Endothelial cell of umbilical vein (primary cell): ENCODE results near the gene MIEN1. TPM values are rescaled to one million over a fixed set of nuclear protein-coding genes. Genes with fewer than 3 reads are reported as not detected.

Experiments used
- BruUV-seq: library from RNA; stranded (reverse); fragments of 400-500 nt; replicated peaks from 2 replicates; lab custom pipeline; 2021; lab: Mats Ljungman, UMichigan
- CTCF ChIA-PET: fragments of 300-600, 350-600 bp; sonication (Branson Sonifier 250); formaldehyde crosslinking; loops from one replicate; lab custom pipeline; 2021; ENCODE audit warnings: antibody characterized with exemption, inconsistent platforms; lab: Charles Lee
- POLR2A ChIA-PET: fragments of 300-600, 350-600 bp; sonication (Branson Sonifier 250); formaldehyde crosslinking; loops from one replicate; lab custom pipeline; 2021; ENCODE audit warnings: antibody characterized with exemption, inconsistent platforms; lab: Charles Lee
- DNase-seq: peaks from one replicate; pipeline ENCODE4 v3.0.0-alpha.2; 2011; ENCODE audit warnings: low read depth, low spot score
- FAIRE-seq: peaks from 2 replicates; lab custom pipeline; 2011; peaks lifted over from hg19 to GRCh38; lab: Jason Lieb, UNC
- H2AFZ ChIP-seq: 2 replicates; pipeline ENCODE4 v1.6.0; 2012; ENCODE audit warnings: low read depth, low read length, control low read depth, inconsistent platforms
- H3K27ac ChIP-seq: 2 replicates; pipeline ENCODE4 v1.5.1; 2011; ENCODE audit warnings: low read depth, mild to moderate bottlenecking, control low read depth, low read length, moderate library complexity; ENCODE audit not compliant: insufficient read depth
- H3K27me3 ChIP-seq, 2 experiments: 2 replicates each; pipeline versions ENCODE4 v1.6.0 to v1.6.1; 2011; ENCODE audit warnings: low read length in 2 of 2, mixed read lengths in 1 of 2; ENCODE audit not compliant: control insufficient read depth in 2 of 2, insufficient read depth in 2 of 2
- H3K36me3 ChIP-seq, 2 experiments: 2 replicates in 1 of 2; 3 replicates in 1 of 2; pipeline ENCODE4 v1.5.1; 2011; ENCODE audit warnings: low read length in 2 of 2, mild to moderate bottlenecking in 1 of 2, moderate library complexity in 1 of 2; ENCODE audit not compliant: control insufficient read depth in 2 of 2, insufficient read depth in 2 of 2; ENCODE audit errors: extremely low read depth in 1 of 2
- H3K4me1 ChIP-seq: 3 replicates; pipeline ENCODE4 v1.5.1; 2011; ENCODE audit warnings: mild to moderate bottlenecking, low read length; ENCODE audit not compliant: control insufficient read depth, insufficient read depth; ENCODE audit errors: extremely low read depth
- H3K4me2 ChIP-seq: 2 replicates; pipeline ENCODE4 v1.6.1; 2011; ENCODE audit warnings: low read length, control low read depth, mixed read lengths; ENCODE audit not compliant: insufficient read depth
- H3K4me3 ChIP-seq, 3 experiments: fragments of 200-600 bp in 1 of 3; sonication (generic), shearing (Covaris generic) in 1 of 3; replicated peaks in 1 of 3; 2 replicates each; pipeline ENCODE4 v1.5.1; 2011 to 2016; ENCODE audit warnings: control low read depth in 3 of 3, low read length in 3 of 3, mild to moderate bottlenecking in 2 of 3, inconsistent platforms in 1 of 3, low read depth in 1 of 3, moderate library complexity in 1 of 3; ENCODE audit not compliant: insufficient read depth in 1 of 3
- H3K79me2 ChIP-seq: 2 replicates; pipeline ENCODE4 v1.6.0; 2012; ENCODE audit warnings: low read length, inconsistent platforms; ENCODE audit not compliant: control insufficient read depth, insufficient read depth
- H3K9ac ChIP-seq: replicated peaks from 2 replicates; pipeline ENCODE3; 2011; ENCODE audit warnings: low read length, control low read depth; ENCODE audit not compliant: insufficient read depth; ENCODE audit errors: extremely low read depth
- H3K9me1 ChIP-seq: replicated peaks from 3 replicates; pipeline ENCODE4 v1.6.0; 2011; ENCODE audit warnings: mild to moderate bottlenecking, low read length; ENCODE audit not compliant: control insufficient read depth, insufficient read depth; ENCODE audit errors: extremely low read depth
- H3K9me3 ChIP-seq: replicated peaks from 2 replicates; pipeline ENCODE4 v1.5.1; 2012; ENCODE audit warnings: low read length, inconsistent platforms; ENCODE audit not compliant: control insufficient read depth, insufficient read depth
- H4K20me1 ChIP-seq: replicated peaks from 2 replicates; pipeline ENCODE3; 2011; ENCODE audit warnings: mild to moderate bottlenecking, low read length; ENCODE audit not compliant: control insufficient read depth, insufficient read depth; ENCODE audit errors: extremely low read depth
- EZH2 ChIP-seq: IDR thresholded peaks from 2 replicates; pipeline ENCODE4 v1.6.1; 2012; ENCODE audit warnings: borderline replicate concordance, low read depth, mild to moderate bottlenecking, moderate library complexity, low read length, inconsistent platforms; ENCODE audit not compliant: severe bottlenecking
- FOS ChIP-seq: IDR thresholded peaks from 2 replicates; pipeline ENCODE4 v1.6.1; 2011; ENCODE audit warnings: mild to moderate bottlenecking, low read length, moderate library complexity, borderline replicate concordance; ENCODE audit not compliant: insufficient read depth
- GATA2 ChIP-seq: IDR thresholded peaks from 2 replicates; pipeline ENCODE4 v1.7.0; 2011; ENCODE audit warnings: low read depth, mild to moderate bottlenecking, moderate library complexity, mixed read lengths, low read length; ENCODE audit not compliant: insufficient read length, insufficient read depth
- JUN ChIP-seq: IDR thresholded peaks from 2 replicates; pipeline ENCODE4 v1.6.1; 2011; ENCODE audit warnings: borderline replicate concordance, low read depth; ENCODE audit not compliant: insufficient read length, insufficient read depth
- MYC ChIP-seq: IDR thresholded peaks from one replicate; pipeline ENCODE4 v1.6.1; 2011; ENCODE audit warnings: mild to moderate bottlenecking, low read depth, low read length
- POLR2A ChIP-seq: IDR thresholded peaks from 2 replicates; pipeline ENCODE4 v1.6.1; 2012; ENCODE audit warnings: low read depth, mild to moderate bottlenecking, control low read depth, low read length
- POLR2AphosphoS5 ChIP-seq: IDR thresholded peaks from 2 replicates; pipeline ENCODE4 v1.6.1; 2012; ENCODE audit warnings: low read depth, mild to moderate bottlenecking, control low read depth, low read length, moderate library complexity; ENCODE audit not compliant: insufficient read depth
- dilution Hi-C: fragments of 300-500 bp; cut with MboI; formaldehyde crosslinking; loops from one replicate; pipeline ENCODE4 v1.15.0; 2019; ENCODE audit warnings: low sequenced_read_pairs; ENCODE audit not compliant: extremely low pct_ligation_motif_present
- intact Hi-C: fragments of 100-400 bp; cut with micrococcal nuclease; formaldehyde crosslinking; loops from one replicate; pipeline ENCODE4 v1.10.0; 2022
- polyA plus RNA-seq, 4 experiments: library from polyadenylated mRNA; depleted of rRNA in 3 of 4; stranded (reverse) in 3 of 4; unstranded in 1 of 4; fragments of >200 nt; gene quantifications; 2 replicates each; pipeline versions ENCODE4 v1.2.1 to v1.2.3, GENCODE V29; 2011 to 2012; ENCODE audit warnings: missing spikeins in 1 of 4
- total RNA-seq: library from RNA; stranded (reverse); gene quantifications from 2 replicates; pipeline ENCODE4 v1.2.3, GENCODE V29; 2021
- TF ChIP-seq, protein P1 (sequence below), 2 donors: IDR thresholded peaks; 1 replicate in 1 of 2; 2 replicates in 1 of 2; pipeline ENCODE4 v1.5.1; 2011; ENCODE audit warnings: low read length in 2 of 2, mild to moderate bottlenecking in 2 of 2, moderate library complexity in 2 of 2, control low read depth in 1 of 2, inconsistent platforms in 1 of 2, low read depth in 1 of 2; ENCODE audit not compliant: insufficient read depth in 1 of 2; ENCODE audit errors: extremely low read depth in 1 of 2
- TF ChIP-seq, protein P2 (sequence below): IDR thresholded peaks from 2 replicates; pipeline ENCODE4 v1.6.1; 2011; ENCODE audit not compliant: insufficient read depth, insufficient read length

The MIEN1 gene
- total and polyA plus RNA-seq, 2 donors (not counting 3 experiments of a cell fraction or from before 2014, with no cell fraction given), result 42.4 to 74.5 TPM

DNA sequence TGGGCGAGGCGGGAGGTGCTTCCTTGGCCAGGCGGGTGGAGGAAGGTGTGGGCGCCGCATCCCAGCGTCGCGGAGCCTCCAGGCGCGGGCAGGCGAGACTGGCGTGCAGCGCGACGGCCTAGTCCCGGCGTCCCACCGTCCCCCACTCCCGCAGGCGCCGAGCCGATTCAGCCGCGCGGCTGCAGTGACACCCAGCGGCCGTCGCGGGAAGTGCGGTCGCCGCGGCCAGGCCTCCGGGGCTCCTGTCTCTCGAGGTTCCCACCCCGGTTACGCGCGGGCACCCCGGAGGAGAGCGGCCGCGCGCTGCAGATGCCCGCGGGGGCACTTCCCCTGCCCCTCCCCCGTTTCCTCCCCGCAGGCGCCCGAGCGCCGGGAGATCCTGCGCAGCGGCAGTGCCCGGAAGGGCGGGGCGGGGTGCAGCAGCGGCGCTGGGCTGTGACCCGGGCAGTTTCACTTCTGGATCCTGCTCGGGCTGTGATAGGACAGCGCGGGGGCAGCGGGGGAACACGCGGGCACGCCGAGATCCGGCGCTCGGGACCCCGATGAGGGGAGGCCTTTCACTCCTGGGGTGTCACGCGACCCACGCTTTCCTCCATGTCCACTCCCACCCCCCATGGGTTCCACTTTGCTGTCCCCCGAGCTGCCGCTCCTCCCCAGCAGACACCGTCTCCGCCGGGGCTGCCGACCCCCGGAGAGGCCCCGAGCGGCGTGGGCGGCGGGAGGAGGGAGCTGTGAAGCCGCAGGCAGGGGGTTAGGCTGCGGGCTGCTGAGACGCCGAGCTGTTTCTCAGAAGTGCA is 24.0 kb upstream of the MIEN1 start:
- H3K4me3 ChIP-seq, result peak overlapping the region; percentile 54 to 71 (median 60)
- H4K20me1 ChIP-seq, result no peaks in the 10 kb centered on the region
- peak; percentile 69 for DNase-seq
- H3K9ac ChIP-seq, result peak overlapping the region; percentile 25
- ChIA-PET CTCF (interaction anchor here (0.6 to 4.9 kb wide), 9 partner anchors 24 to 207 kb away, joined by 3 to 84 read pairs (median 8); partner anchors contain the start of genes ERBB2 and MIEN1), POLR2A (no interaction called here)
- H3K9me1 ChIP-seq, result no peaks in the 10 kb centered on the region
- H3K4me2 ChIP-seq, result peak overlapping the region; percentile 48
- peaks cover 9% of the 10 kb centered on the region for H3K4me1 ChIP-seq
- H3K79me2 ChIP-seq, result no peaks in the 10 kb centered on the region
- TF ChIP-seq, protein P1, sequence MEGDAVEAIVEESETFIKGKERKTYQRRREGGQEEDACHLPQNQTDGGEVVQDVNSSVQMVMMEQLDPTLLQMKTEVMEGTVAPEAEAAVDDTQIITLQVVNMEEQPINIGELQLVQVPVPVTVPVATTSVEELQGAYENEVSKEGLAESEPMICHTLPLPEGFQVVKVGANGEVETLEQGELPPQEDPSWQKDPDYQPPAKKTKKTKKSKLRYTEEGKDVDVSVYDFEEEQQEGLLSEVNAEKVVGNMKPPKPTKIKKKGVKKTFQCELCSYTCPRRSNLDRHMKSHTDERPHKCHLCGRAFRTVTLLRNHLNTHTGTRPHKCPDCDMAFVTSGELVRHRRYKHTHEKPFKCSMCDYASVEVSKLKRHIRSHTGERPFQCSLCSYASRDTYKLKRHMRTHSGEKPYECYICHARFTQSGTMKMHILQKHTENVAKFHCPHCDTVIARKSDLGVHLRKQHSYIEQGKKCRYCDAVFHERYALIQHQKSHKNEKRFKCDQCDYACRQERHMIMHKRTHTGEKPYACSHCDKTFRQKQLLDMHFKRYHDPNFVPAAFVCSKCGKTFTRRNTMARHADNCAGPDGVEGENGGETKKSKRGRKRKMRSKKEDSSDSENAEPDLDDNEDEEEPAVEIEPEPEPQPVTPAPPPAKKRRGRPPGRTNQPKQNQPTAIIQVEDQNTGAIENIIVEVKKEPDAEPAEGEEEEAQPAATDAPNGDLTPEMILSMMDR (IDR thresholded peaks at IDR 0.05; ENCODE audit: extremely low read depth in 1 of 2, insufficient read depth in 1 of 2, low read depth in 1 of 2, low read length in 2 of 2), result peak; percentile 77 to 85
- TF ChIP-seq JUN (no peak), POLR2A (peak; percentile 62), MYC (no peak), POLR2AphosphoS5 (peak; percentile 22), GATA2 (no peak), FOS (no peak), EZH2 (no peak)
- TF ChIP-seq, protein P2, sequence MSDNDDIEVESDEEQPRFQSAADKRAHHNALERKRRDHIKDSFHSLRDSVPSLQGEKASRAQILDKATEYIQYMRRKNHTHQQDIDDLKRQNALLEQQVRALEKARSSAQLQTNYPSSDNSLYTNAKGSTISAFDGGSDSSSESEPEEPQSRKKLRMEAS, result no peak
- no TSS peak for BruUV-seq
- FAIRE-seq, result peak; percentile 82
- H3K36me3 ChIP-seq, result no peaks in the 10 kb centered on the region
- no peak overlapping the region for H3K27ac ChIP-seq
- peaks cover 8 to 15% of the 10 kb centered on the region in 2 experiments for H3K27me3 ChIP-seq
- H3K9me3 ChIP-seq, result no peaks in the 10 kb centered on the region
- H2AFZ ChIP-seq, result peak overlapping the region; percentile 96
- dilution Hi-C loops (no loop called here), intact Hi-C loops (loop anchor here (1.0 to 5.0 kb wide), 4 partner anchors 117 to 226 kb away; partner anchors contain the start of genes PSMD3 and STARD3)
